Endodermal cell (in vitro differentiated cells): ENCODE measurements around the gene PTRH1. TPM values are rescaled to one million over a fixed set of nuclear protein-coding genes. Genes with fewer than 3 reads are reported as not detected.
A peak's percentile ranks its signal among the peaks of the same experiment; 100 is the strongest.

ENCODE experiments used
- DNase-seq: peaks from one replicate; pipeline ENCODE4 v3.0.0-alpha.2; 2017
- H3K27ac ChIP-seq: 2 replicates; pipeline ENCODE4 v1.5.1; 2013; ENCODE audit warnings: mild to moderate bottlenecking, low read depth, low read length, moderate library complexity
- H3K27me3 ChIP-seq: 2 replicates; pipeline ENCODE4 v1.6.1; 2013; ENCODE audit warnings: mild to moderate bottlenecking, low read length, moderate library complexity; ENCODE audit not compliant: insufficient read depth, control insufficient read depth, poor library complexity, severe bottlenecking
- H3K36me3 ChIP-seq: 2 replicates; pipeline ENCODE4 v1.7.0; 2013; ENCODE audit warnings: mild to moderate bottlenecking, low read length, moderate library complexity; ENCODE audit not compliant: control insufficient read depth, insufficient read depth
- H3K4me1 ChIP-seq: one replicate; pipeline ENCODE4 v1.7.0; 2013; ENCODE audit warnings: low read length; ENCODE audit not compliant: control insufficient read depth, insufficient read depth
- H3K4me3 ChIP-seq: 2 replicates; pipeline ENCODE4 v1.5.1; 2013; ENCODE audit warnings: mild to moderate bottlenecking, low read length, moderate library complexity
- H3K9ac ChIP-seq: 2 replicates; pipeline ENCODE4 v1.6.1; 2013; ENCODE audit warnings: mild to moderate bottlenecking, low read length, moderate library complexity; ENCODE audit not compliant: poor library complexity, severe bottlenecking; ENCODE audit errors: extremely low read depth
- H3K9me3 ChIP-seq: 2 replicates; pipeline ENCODE4 v1.6.1; 2013; ENCODE audit warnings: mild to moderate bottlenecking, low read length, moderate library complexity; ENCODE audit not compliant: control insufficient read depth
- H3K27ac Mint-ChIP-seq: 2 replicates; pipeline ENCODE4 v1.8.0; 2020; ENCODE audit warnings: mixed read lengths
- H3K27me3 Mint-ChIP-seq: 2 replicates; pipeline ENCODE4 v1.8.0; 2021; ENCODE audit warnings: mild to moderate bottlenecking, mixed read lengths; ENCODE audit not compliant: insufficient read depth
- H3K36me3 Mint-ChIP-seq: 2 replicates; pipeline ENCODE4 v1.8.0; 2020; ENCODE audit warnings: low read depth, mixed read lengths
- H3K4me1 Mint-ChIP-seq: 2 replicates; pipeline ENCODE4 v1.8.0; 2020; ENCODE audit warnings: mixed read lengths
- H3K4me3 Mint-ChIP-seq: 2 replicates; pipeline ENCODE4 v1.8.0; 2020; ENCODE audit warnings: mild to moderate bottlenecking, moderate library complexity, mixed read lengths
- H3K9me3 Mint-ChIP-seq: 2 replicates; pipeline ENCODE4 v1.8.0; 2020; ENCODE audit warnings: mild to moderate bottlenecking, mixed read lengths
- CTCF ChIP-seq: fragments of 200-600 bp; sonication (generic); conservative IDR thresholded peaks from 2 replicates; pipeline ENCODE4 v1.5.0; 2021; ENCODE audit warnings: antibody characterized with exemption, mild to moderate bottlenecking
- WGBS, 2 experiments: methylation state at CpG; one replicate each; pipeline versions ENCODE4 v1.1.5 to v1.1.7; 2013; ENCODE audit warnings: missing lambda C conversion rate in 2 of 2, mixed read lengths in 1 of 2; ENCODE audit not compliant: insufficient coverage in 1 of 2, insufficient read length in 1 of 2; 5-methylcytosine and 5-hydroxymethylcytosine counted together
- total RNA-seq, 2 donors: library from RNA; stranded (reverse); fragmentation: NEBNext Ultra II Directional in 1 of 2; extraction: Animal tissue kit (Norgen Biotek cat#: 25700) in 1 of 2; gene quantifications; 2 replicates in 1 of 2; 3 replicates in 1 of 2; pipeline ENCODE4 v1.2.1, GENCODE V29; 2021

PTRH1 gene
- total RNA-seq, 2 donors from 2014 or later = 15.2 to 18.7 TPM

DNA sequence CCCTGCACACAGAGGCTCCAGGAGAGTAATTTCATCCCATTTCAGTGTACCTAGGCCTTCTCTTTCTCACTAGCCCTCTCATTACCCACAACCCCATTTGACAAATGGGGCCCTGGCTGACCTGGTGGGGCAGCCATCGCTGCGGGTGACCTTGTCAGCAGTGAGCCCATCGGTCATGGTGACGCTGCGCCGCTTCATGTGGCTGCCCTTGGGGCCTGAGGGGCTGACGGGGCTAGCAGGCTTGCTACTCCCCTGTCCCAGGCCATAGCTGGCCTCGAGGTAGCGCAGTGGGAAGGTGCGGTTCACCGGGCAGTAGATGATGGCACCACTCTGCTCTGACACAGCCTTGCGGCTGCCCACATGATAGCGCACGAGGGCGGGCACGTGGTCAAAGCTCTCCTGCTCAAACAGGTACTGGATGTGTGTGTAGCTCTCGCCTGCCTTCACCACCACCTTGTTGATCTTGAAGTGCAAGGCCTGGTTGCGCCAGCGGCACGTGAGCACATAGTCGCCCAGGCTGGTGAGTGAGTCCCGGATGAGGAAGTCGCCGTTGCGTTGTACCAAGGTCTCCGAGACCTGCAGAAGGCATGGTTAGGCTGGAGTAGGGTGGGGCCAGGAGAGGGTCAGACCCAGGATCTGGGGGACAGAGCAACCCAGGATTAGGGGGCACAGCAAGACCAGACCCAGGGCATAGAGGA lies 33.8 kb upstream of the PTRH1 start:
- Histone ChIP-seq H3K4me1 (no peaks in the 10 kb centered on the region), H3K4me3 (no peak overlapping the region), H3K9me3 (no peaks in the 10 kb centered on the region), H3K27ac (no peak overlapping the region), H3K36me3 (no peaks in the 10 kb centered on the region), H3K9ac (no peak overlapping the region), H3K27me3 (peaks cover 27% of the 10 kb centered on the region)
- TF ChIP-seq CTCF = no peak
- WGBS, 2 experiments = 91 to 94% methylated on average over 16 to 26 of the region's 26 CpGs
- Mint-ChIP-seq H3K36me3 (no peaks in the 10 kb centered on the region), H3K27ac (no peak overlapping the region), H3K4me3 (no peak overlapping the region), H3K27me3 (peaks cover 31% of the 10 kb centered on the region), H3K9me3 (no peaks in the 10 kb centered on the region), H3K4me1 (no peaks in the 10 kb centered on the region)
- no peak for DNase-seq

DNA sequence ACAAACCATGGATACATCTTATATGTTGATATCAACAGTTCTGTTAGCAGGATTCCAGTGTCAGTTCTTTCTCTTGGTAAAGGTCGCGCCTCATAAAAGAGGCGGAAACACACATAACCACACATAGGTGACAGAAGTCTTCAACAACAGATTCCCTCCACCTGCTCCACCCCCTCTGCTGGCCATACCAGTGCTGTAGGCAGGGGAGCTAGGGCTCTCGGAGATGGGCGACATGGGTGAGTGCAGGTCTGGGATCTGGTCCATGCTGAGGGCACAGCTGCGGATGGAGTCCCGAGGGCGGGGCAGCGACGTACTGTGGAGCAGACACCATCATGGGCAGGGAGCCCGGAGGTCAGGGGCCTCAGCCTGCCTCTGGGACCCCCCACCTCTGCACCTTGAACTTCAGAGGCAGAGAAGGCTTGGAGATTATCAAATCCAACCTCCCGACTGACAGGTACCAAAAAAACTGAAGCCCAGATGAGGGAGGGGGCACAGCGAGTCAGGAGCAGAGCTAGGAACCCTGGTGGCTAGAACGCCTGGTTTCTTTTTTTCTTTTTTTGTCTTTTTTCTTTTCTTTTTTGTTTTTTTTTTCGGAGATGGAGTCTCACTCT lies 31.6 kb upstream of the PTRH1 start:
- Histone ChIP-seq H3K36me3 (no peaks in the 10 kb centered on the region), H3K27ac (no peak overlapping the region), H3K9ac (no peak overlapping the region), H3K27me3 (peaks cover 5% of the 10 kb centered on the region), H3K4me1 (no peaks in the 10 kb centered on the region), H3K4me3 (no peak overlapping the region), H3K9me3 (no peaks in the 10 kb centered on the region)
- Mint-ChIP-seq H3K27ac (no peak overlapping the region), H3K4me1 (no peaks in the 10 kb centered on the region), H3K27me3 (peaks cover 9% of the 10 kb centered on the region), H3K36me3 (no peaks in the 10 kb centered on the region), H3K9me3 (no peaks in the 10 kb centered on the region), H3K4me3 (no peak overlapping the region)
- WGBS, 2 experiments = 83 to 89% methylated on average over 10 to 15 of the region's 15 CpGs
- peak; percentile 46 for TF ChIP-seq CTCF
- no peak for DNase-seq

DNA sequence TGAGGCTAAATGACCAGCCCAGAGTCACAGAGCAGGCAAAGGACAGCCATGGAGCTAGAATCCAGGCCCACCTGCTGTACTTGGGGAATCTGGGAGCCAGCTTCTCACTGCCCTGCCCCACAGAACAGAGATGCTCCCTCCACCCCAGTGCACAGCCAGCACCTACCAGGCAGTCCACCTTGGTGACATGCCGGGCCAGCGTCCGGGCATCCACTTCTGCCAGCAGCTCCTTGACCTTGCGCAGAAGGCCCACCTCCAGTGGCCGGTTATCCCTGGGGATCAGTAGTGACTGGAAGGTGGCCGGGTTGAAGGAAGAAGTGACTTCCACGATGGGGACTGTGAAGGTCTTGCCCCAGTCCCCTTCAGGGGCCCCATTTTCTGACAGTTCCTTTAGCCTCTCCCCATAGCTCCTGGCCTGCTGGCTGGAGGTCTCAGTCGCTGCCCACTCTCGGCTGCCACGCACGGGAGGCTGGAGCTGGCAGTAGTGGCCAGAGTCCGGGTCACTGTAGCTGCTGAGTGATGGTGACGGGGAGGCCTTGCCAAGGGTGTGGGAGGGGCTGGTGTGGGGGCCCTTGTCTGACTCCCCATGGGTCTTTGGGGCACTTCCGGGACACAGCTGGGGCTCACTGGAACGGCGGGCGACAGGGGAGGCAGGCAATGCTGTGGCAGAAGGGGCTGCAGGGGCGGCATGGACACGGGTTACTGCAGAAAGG lies 29.1 kb upstream of the PTRH1 start:
- TF ChIP-seq CTCF = no peak
- Mint-ChIP-seq H3K27me3 (peaks cover 6% of the 10 kb centered on the region), H3K36me3 (no peaks in the 10 kb centered on the region), H3K4me3 (no peak overlapping the region), H3K27ac (no peak overlapping the region), H3K4me1 (peaks cover 2% of the 10 kb centered on the region), H3K9me3 (no peaks in the 10 kb centered on the region)
- WGBS, 2 experiments = 90 to 93% methylated on average over 8 to 19 of the region's 19 CpGs
- Histone ChIP-seq H3K9ac (no peak overlapping the region), H3K27me3 (peaks cover 10% of the 10 kb centered on the region), H3K9me3 (no peaks in the 10 kb centered on the region), H3K4me3 (no peak overlapping the region), H3K36me3 (no peaks in the 10 kb centered on the region), H3K27ac (no peak overlapping the region), H3K4me1 (no peaks in the 10 kb centered on the region)
- no peak for DNase-seq
